Measurements from ENCODE around the gene FASTK. TPM values are rescaled to one million over a fixed set of nuclear protein-coding genes. Genes with fewer than 3 reads are reported as not detected.

The FASTK gene
- total and polyA plus RNA-seq, 2 experiments from 2014 or later = 109 to 145 TPM

DNA sequence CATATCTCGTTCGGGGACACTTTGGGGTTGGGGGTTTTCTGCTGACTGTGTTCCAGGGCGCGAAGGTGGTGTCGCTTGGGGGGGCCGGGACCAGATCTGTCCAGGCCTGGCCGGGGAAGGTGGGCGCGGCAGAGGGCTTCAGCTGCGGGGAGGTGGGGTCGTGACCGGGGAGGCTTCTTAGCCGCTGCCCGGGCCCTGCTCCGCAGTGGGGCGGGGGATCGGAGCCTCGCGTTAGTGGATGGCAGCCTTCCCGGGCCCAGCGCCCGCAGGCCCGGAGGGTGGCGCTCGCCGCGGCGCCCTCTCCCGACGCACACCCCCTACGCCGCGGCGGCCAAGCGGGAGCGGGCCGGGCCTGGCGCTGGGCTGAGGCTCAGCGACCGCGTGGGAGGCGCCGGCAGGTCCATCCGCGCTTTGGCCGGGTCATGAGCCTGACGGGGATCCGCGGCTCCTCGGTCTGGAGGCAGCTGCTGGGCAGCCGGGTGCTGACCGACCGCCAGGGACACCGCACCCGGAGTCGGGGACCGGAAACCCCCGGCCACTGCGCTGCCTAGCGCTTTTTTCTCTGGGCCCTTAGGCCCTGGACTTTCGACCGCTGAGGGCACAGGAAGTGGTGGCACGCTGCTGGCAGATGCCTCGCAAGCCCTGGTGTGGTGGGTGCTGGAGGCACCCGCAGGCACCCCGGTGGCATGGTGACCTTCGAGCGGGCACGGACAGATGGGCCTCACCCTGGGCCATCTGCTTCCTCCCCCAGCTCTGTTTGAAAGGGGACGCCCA lies 6.8 kb upstream of the FASTK start:
- peak overlapping the region; percentile 87 for H3K4me3 ChIP-seq
- H3K27me3 ChIP-seq (replicated peaks; ENCODE audit: insufficient read depth) = no peaks in the 10 kb centered on the region
- H4K20me1 ChIP-seq (ENCODE audit: insufficient read depth) = no peaks in the 10 kb centered on the region; the same call in 1 of the 2 replicates
- H3F3A ChIP-seq (ENCODE audit: insufficient read depth) = peaks cover 37% of the 10 kb centered on the region
- in situ Hi-C loops (cut with MboI) = no loop called here
- peak overlapping the region; percentile 94 for H3K4me2 ChIP-seq (ENCODE audit: unreplicated experiment)
- peak; percentile 84 for DNase-seq
- H3K79me2 ChIP-seq (ENCODE audit: insufficient read depth) = peaks cover 61% of the 10 kb centered on the region
- peak overlapping the region; percentile 95 for H3K27ac ChIP-seq
- H3K9me3 ChIP-seq (ENCODE audit: low read depth) = no peaks in the 10 kb centered on the region
- H3K4me1 ChIP-seq (ENCODE audit: insufficient read depth) = peaks cover 23% of the 10 kb centered on the region
- no peaks in the 10 kb centered on the region for H3K36me3 ChIP-seq (ENCODE audit: low read depth)
- H2AFZ ChIP-seq = peak overlapping the region; percentile 49
- H3K9me2 ChIP-seq (ENCODE audit: insufficient read depth) = no peaks in the 10 kb centered on the region
- 0 to 1% methylated on average over 51 to 53 of the region's 70 CpGs for WGBS, 2 experiments (ENCODE audit: low coverage in 1 of 2, low lambda C conversion rate in 2 of 2, missing lambda C conversion rate in 2 of 2)
- H3K9ac ChIP-seq = peak overlapping the region; percentile 92
- TF ChIP-seq EZH2 (IDR thresholded peaks at IDR 0.05; ENCODE audit: insufficient read depth, poor library complexity, severe bottlenecking) = no peak
- TF ChIP-seq EZH2phosphoT487 (IDR thresholded peaks at IDR 0.05; ENCODE audit: insufficient read depth, low read depth) = no peak

DNA sequence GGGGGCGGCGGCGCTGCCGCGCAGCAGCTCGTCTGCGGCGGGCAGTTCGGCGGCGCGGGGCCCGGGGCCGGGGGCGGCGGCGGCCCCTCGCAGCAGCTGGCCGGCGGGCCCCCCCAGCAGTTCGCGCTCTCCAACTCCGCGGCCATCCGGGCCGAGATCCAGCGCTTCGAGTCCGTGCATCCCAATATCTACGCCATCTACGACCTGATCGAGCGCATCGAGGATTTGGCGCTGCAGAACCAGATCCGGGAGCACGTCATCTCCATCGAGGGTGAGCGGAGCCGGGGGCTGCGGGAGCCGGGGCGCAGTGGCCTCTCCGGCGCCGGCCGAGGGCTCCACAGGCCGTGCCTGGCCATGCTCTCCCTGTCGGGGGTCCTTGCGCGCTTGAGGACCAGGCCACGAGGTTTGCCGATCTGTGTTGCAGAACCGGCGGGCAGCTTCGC lies 6.2 kb upstream of the FASTK start:
- peak overlapping the region; percentile 49 for H2AFZ ChIP-seq
- no peaks in the 10 kb centered on the region for H3K27me3 ChIP-seq (replicated peaks; ENCODE audit: insufficient read depth)
- no peaks in the 10 kb centered on the region for H3K36me3 ChIP-seq (ENCODE audit: low read depth)
- peaks cover 29% of the 10 kb centered on the region for H3K4me1 ChIP-seq (ENCODE audit: insufficient read depth)
- peak overlapping the region; percentile 87 for H3K4me3 ChIP-seq
- H3K27ac ChIP-seq = peak overlapping the region; percentile 95
- H3K9ac ChIP-seq = peak overlapping the region; percentile 92
- peak overlapping the region; percentile 94 for H3K4me2 ChIP-seq (ENCODE audit: unreplicated experiment)
- H3K9me3 ChIP-seq (ENCODE audit: low read depth) = no peaks in the 10 kb centered on the region
- 0 to 1% methylated on average over 32 to 35 of the region's 56 CpGs for WGBS, 2 experiments (ENCODE audit: low coverage in 1 of 2, low lambda C conversion rate in 2 of 2, missing lambda C conversion rate in 2 of 2)
- H4K20me1 ChIP-seq (ENCODE audit: insufficient read depth) = no peaks in the 10 kb centered on the region
- in situ Hi-C loops (cut with MboI) = no loop called here
- peak; percentile 76 for DNase-seq
- no peaks in the 10 kb centered on the region for H3K9me2 ChIP-seq (ENCODE audit: insufficient read depth)
- TF ChIP-seq EZH2 (IDR thresholded peaks at IDR 0.05; ENCODE audit: insufficient read depth, poor library complexity, severe bottlenecking) = no peak
- no peak for TF ChIP-seq EZH2phosphoT487 (IDR thresholded peaks at IDR 0.05; ENCODE audit: insufficient read depth, low read depth)
- H3F3A ChIP-seq (ENCODE audit: insufficient read depth) = peaks cover 37% of the 10 kb centered on the region
- peaks cover 61% of the 10 kb centered on the region for H3K79me2 ChIP-seq (ENCODE audit: insufficient read depth)

DNA sequence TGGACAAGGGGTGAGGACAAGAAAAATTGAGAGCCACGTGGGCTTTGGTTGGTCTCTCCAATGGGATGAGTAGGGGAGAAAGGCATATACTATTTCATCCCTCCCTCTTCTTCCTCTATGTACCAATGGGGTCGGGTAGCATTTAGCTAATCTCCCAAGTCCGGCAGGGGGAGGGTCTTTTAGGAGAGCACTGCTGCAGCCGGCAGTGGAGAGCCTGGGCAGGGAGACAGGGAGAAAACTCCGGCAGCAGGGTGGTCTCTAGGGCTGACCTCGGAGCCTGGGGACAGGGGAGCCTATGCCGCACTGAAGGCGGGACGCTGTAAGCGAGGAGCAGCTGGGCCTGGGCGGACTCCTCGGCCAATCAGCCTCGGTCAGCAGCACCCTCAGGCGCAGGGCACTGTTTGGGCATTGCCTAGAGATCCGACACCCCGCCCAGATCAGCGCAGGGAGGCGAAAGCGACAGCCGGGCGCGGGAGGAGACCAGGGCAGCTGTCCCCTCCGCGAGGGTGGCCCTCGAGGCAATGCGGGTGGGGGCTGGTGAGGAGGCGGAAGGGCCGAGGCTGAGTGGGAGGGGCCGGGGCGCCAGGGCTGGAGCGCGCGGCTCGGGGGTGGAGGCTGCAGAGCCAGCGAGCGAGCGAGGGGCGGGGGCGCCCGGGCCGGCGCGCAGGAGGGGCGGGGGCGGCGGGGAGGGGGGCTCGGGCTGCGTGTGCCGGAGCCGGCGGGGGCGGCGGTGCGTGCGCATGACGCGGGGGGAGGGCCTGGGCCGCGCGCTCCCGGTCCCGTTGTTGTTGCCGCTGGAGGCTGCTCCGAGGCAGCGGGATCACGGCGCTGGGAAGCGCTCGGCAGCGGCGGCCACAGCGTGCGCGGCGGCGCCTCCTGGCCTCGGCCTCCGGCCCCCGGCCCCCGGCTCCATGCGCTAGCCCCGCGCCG lies 5.3 kb upstream of the FASTK start, which contains the start of gene AGAP3:
Gene AGAP3, plus strand, starts transcription at position 785 of the 930 bp plus-strand sequence. CDS start 267 bp downstream, outside the sequence.
- H3K36me3 ChIP-seq (ENCODE audit: low read depth) = no peaks in the 10 kb centered on the region
- H4K20me1 ChIP-seq (ENCODE audit: insufficient read depth) = no peaks in the 10 kb centered on the region
- peak; percentile 84 for DNase-seq
- WGBS, 2 experiments (ENCODE audit: low coverage in 1 of 2, low lambda C conversion rate in 2 of 2, missing lambda C conversion rate in 2 of 2) = 2 to 3% methylated on average over 30 to 80 of the region's 84 CpGs
- peaks cover 37% of the 10 kb centered on the region for H3F3A ChIP-seq (ENCODE audit: insufficient read depth)
- H3K27ac ChIP-seq = peak within 1 kb of the TSS; percentile 95
- in situ Hi-C loops (cut with MboI) = no loop called here
- no peaks in the 10 kb centered on the region for H3K27me3 ChIP-seq (replicated peaks; ENCODE audit: insufficient read depth)
- no peak for TF ChIP-seq EZH2 (IDR thresholded peaks at IDR 0.05; ENCODE audit: insufficient read depth, poor library complexity, severe bottlenecking)
- no peak for TF ChIP-seq EZH2phosphoT487 (IDR thresholded peaks at IDR 0.05; ENCODE audit: insufficient read depth, low read depth)
- H3K9me2 ChIP-seq (ENCODE audit: insufficient read depth) = no peaks in the 10 kb centered on the region
- peaks cover 33% of the 10 kb centered on the region for H3K4me1 ChIP-seq (ENCODE audit: insufficient read depth)
- H2AFZ ChIP-seq = peak within 1 kb of the TSS; percentile 78
- peaks cover 56% of the 10 kb centered on the region for H3K79me2 ChIP-seq (ENCODE audit: insufficient read depth)
- peak within 1 kb of the TSS; percentile 94 for H3K4me2 ChIP-seq (ENCODE audit: unreplicated experiment)
- peak within 1 kb of the TSS; percentile 92 for H3K9ac ChIP-seq
- no peaks in the 10 kb centered on the region for H3K9me3 ChIP-seq (ENCODE audit: low read depth)
- peak within 1 kb of the TSS; percentile 87 for H3K4me3 ChIP-seq

DNA sequence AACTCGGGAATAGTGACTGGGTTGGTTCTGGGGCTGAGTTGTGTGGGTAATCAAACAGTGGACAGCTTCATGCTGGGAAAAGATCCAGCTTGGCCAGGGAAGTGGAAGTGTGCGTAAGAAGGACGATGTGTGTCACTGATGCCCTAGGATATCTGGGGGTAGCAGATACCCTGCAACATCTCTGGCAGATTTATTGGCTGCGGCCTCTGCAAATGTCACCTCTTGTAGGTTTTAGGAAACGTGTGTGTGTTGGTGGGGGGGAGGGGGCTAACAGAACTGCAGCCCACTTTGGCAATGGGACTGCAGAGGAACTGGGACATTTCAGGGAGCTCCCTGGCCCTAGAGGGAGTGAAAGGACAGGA lies 4.7 kb upstream of the FASTK start:
- no peaks in the 10 kb centered on the region for H4K20me1 ChIP-seq (ENCODE audit: insufficient read depth)
- TF ChIP-seq EZH2phosphoT487 (IDR thresholded peaks at IDR 0.05; ENCODE audit: insufficient read depth, low read depth) (no peak), EZH2 (IDR thresholded peaks at IDR 0.05; ENCODE audit: insufficient read depth, poor library complexity, severe bottlenecking) (no peak)
- WGBS, 2 experiments (ENCODE audit: low coverage in 1 of 2, low lambda C conversion rate in 2 of 2, missing lambda C conversion rate in 2 of 2) = 48 to 62% methylated on average over 5 of the region's 5 CpGs
- H3K4me2 ChIP-seq (ENCODE audit: unreplicated experiment) = peak overlapping the region; percentile 72
- H3K27ac ChIP-seq = peak overlapping the region; percentile 72
- H3K9me3 ChIP-seq (ENCODE audit: low read depth) = no peaks in the 10 kb centered on the region
- peaks cover 37% of the 10 kb centered on the region for H3F3A ChIP-seq (ENCODE audit: insufficient read depth)
- DNase-seq = no peak
- H2AFZ ChIP-seq = peak overlapping the region; percentile 78; the same call in 1 of the 2 replicates
- H3K9ac ChIP-seq = peak overlapping the region; percentile 73
- H3K4me1 ChIP-seq (ENCODE audit: insufficient read depth) = peaks cover 33% of the 10 kb centered on the region
- no peak overlapping the region for H3K4me3 ChIP-seq
- H3K36me3 ChIP-seq (ENCODE audit: low read depth) = no peaks in the 10 kb centered on the region
- no peaks in the 10 kb centered on the region for H3K9me2 ChIP-seq (ENCODE audit: insufficient read depth)
- H3K27me3 ChIP-seq (replicated peaks; ENCODE audit: insufficient read depth) = no peaks in the 10 kb centered on the region
- H3K79me2 ChIP-seq (ENCODE audit: insufficient read depth) = peaks cover 52% of the 10 kb centered on the region
- in situ Hi-C loops (cut with MboI) = no loop called here

All from GM23248 (cell line).